NCI-H446 treated with DMSO at 0.1 percent for 48 hours (cell line): ENCODE measurements around the gene LDLRAD3.

Experiments used
- DNase-seq: peaks from one replicate; lab custom pipeline; 2025; lab: John Stamatoyannopoulos, UW

LDLRAD3 gene

GRCh38 chr11:36077886-36078685 is 134.2 kb downstream of the LDLRAD3 start:
- no peak for DNase-seq

- no peak for DNase-seq
These were observed 134.8 kb downstream of the LDLRAD3 start for GRCh38 chr11:36078686-36079055.

DNA sequence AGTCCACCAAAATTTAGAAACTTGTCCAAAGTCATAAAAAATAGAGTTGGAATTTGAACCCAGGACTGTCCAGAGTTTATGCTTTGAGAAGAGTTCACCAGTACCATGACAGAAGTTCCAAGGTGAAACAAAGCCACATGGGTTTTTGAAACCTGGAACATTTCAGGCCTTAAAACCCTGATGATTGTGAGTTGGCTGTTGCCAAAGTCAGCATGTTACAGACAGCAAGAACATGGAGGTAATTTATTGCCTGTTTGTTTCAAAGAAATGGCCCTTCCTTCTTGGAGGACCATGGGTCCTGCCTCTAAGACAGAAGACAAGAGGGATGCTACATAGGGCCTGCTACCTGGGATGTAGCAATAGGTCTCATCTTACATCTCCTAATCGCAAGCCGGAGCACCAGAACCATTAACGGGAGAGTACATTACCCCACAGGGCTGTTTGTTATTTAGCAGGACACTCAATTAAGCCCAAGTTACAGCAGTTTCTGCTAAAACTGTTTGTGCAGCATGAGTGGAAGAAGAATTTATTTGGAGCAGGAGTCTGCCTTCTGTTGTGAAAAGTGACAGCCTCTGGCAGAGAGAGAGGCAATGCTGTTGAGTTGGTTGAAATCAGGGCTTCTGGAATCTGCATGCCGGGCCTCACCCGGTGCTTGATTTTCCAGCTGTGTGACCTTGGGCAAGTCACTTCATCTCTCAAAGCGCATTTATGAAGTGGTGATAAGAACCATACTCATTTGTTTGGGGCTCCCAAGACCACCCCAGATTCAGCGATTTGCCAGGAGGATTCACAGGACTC is 136.2 kb downstream of the LDLRAD3 start:
- DNase-seq, result no peak

DNA sequence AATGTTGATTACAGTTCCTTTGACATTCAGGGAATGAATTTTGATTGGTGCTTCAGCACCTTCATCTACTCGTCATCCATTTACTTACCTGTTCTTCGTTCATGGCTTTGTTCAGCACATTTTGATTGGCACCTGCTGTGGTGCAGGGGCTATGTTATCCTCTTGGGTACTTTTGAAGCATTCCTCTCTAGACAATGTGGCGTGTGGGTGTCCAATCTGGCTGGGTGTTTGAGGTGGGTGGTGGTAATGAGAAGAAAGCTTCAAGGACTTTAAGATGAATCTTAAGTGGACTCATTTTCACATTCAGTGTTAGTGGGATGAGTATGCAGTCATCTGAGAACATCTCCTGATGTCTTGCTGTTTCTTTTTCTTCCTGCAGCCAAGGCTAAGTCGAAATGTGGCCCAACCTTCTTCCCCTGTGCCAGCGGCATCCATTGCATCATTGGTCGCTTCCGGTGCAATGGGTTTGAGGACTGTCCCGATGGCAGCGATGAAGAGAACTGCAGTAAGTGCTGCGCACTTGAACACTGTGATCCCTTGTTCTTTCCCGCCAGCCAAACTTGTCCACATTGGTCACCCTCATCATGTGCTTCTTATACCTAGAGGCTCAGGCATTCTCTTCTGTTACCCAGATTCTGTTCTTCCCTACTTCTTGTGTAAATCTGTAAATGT is 137.5 kb downstream of the LDLRAD3 start:
- DNase-seq, result no peak

DNA sequence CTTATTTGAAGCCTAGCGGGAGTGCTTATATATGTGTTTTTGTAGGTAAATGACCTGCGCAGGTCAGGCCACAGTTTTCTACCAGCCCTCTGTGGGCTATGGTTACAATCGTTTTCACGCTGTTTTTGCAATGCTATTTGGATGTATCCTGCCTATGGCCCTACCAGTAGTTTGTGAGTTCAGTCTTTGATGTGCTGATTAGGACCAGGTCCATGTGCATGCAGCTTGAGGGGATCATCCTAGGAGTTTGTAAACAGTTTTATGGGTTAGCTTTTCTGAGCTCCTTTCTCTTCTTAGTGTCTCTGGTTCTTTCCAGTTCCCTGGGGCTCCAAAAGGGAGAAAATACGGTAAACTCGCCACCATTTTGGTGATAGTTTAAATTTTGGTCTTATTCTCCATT is 142.5 kb downstream of the LDLRAD3 start:
- DNase-seq, result no peak

GRCh38 chr11:36088266-36088972 is 144.6 kb downstream of the LDLRAD3 start:
- no peak for DNase-seq

DNA sequence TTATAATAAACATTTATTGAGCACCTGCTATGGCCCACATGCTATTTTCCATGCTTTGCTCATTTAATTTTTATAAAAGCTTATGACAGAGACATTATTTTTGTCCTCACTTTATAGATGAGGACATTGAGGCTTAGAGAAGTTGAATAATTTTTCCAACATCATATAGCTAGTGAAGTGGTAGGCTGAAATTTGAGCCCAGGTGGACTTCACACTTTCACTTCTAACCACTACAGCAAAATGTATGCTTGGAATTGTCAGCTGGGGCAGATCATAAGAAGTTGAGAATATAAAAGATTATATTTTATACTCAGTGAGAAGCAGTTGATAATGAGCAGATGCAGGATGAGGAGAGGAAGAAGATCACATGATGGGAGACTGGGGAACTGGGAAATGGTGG is 146.1 kb downstream of the LDLRAD3 start:
- DNase-seq, result no peak

DNA sequence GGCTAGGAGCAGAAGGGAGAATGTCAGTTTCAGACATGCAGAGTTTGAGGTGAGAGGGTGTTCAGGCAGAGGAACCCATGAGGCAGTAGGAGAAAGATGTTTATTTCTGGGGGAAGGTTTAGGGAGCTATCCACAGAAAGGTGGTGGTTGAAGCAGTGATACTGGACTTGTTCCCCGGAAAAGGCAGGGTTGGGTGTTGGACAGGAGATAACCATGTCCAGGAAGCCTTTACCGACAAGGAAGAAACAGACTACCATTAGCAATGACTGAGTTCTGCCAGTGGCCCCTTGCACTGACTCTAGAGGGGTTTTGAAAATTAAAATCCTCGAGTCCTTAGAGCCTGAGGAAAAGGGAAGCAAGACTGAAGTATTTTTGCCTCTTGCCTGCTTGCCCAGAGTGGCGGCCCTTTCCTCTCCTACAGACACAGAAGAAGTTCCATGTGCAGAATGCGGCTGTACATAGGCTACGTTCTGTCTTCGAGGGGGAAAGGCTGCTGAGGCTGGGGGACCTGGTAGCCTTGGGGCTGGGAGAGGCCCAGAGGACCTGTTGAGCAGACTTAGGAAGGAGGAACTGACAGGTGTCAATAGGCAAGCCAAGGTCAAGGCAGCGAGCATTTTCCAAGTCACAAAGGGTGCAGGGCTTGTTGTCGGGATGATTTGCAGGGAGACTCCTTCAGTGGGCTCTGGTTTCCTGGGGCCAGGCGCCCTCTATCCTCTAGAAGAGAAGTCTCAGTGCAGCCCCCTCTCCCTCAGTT is 146.7 kb downstream of the LDLRAD3 start:
- no peak for DNase-seq

- no peak for DNase-seq
These were observed 147.5 kb downstream of the LDLRAD3 start for GRCh38 chr11:36091256-36091811.

DNA sequence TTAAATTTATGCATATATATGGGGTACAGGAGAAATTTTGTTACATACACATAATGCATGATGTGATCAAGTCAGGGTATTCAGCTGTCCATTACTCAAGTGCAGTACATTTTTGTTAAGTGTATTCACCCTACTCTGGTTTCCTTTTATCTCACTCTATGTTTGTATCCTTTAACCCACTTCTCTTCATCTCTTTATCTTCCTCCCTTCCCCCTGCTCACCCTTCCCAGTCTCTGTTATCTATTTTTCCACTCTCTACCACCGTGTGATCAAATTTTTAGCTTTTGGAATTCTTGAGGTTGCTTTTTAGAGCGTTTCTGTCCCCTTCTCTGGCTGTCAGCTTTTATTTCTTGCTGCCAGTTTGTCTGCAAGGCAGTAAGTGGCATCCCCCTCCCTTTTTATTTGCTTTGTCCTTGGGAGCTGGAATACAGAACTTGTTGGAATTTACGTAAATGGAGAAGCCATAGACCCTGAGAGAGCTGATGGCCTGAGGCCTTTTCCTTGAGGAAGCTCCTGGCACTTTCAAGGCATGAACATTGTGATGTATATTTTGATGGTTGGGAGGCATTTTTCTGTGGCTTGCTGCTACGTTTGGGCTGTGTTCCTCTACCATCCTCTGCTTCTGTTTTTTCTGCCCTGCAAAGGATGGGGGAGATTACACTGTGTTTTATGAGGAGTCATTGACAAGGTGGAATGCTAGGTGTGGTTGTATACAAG is 148.6 kb downstream of the LDLRAD3 start:
- no peak for DNase-seq

DNA sequence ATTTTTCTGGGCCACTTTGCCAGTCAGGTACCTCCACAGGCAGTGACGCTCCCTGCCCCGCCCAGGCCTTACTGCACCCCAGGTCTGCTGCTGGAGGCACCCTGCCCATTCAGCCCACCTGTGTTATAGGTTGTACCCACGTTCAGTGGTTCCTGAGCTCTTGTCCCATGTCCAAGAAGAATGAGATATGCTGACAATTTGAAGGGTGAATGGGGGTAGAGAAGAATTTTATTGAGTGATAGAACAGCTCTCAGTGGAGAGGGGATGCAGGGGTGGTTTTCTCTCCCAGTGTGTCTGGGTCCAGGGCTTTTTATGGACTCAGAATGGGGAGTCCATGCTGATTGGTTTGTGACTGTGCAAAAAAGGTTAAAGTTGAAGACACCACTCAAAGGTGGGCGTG is 149.7 kb downstream of the LDLRAD3 start:
- no peak for DNase-seq

DNA sequence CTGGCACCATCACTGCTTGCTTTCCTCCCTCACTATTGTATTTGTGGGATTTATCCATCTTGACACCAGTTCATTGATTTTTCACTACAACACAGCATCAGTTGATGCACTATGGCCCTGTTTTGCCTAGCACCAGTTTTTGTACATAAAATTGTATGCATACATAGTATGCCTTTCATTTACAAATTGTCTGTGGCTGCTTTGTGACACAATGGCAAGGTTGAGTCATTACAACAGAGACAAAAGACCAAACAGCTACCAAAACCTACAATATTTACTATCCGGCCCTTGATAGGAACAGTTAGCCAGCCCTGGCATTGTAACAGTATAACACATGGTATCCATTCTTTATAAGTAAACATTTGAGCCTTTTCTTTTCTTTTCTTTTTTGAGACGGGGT is 150.3 kb downstream of the LDLRAD3 start:
- no peak for DNase-seq

DNA sequence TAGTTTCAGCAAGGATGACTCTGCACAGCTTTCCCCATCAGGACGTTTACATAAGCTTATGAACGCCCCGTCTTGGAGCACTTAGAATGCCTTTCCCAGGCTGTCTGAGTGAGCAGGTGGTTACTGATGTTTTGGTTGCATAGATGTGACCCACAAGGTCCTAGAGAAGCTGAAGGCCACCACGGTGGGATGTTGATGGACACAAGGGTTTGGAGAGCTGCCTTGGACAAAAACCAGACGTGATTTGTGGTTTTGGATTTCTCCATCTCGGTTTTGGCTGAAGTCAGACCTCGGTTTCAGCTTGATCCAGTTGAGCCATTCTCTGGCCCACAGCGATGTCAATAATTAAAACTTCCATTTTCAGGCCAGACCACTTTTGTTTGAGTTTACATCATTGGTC is 151.9 kb downstream of the LDLRAD3 start:
- DNase-seq, result no peak

GRCh38 chr11:36097219-36097650 is 153.4 kb downstream of the LDLRAD3 start:
- no peak for DNase-seq

- no peak for DNase-seq
These were observed 154.2 kb downstream of the LDLRAD3 start for GRCh38 chr11:36098087-36098486.

- no peak for DNase-seq
These were observed 155.1 kb downstream of the LDLRAD3 start for GRCh38 chr11:36098853-36099375.

DNA sequence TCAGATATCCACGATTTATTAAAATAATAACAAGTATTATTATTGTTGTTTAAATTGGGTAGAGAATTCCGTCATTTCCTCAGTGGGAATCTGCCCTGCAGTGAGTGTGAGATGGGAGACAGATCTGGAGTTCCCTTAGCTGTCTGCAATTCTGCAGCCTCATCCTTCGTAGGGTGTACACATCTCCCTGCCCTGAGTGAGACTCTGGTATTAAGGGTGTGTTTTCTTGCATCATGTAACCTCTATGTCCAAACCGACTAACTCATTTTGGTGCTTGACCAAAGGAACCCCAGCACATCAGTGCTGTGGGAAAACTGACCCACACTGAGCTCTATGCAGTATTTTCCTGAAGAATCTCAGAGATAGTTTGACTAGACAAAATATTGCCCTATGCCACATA is 157.6 kb downstream of the LDLRAD3 start:
- no peak for DNase-seq

DNA sequence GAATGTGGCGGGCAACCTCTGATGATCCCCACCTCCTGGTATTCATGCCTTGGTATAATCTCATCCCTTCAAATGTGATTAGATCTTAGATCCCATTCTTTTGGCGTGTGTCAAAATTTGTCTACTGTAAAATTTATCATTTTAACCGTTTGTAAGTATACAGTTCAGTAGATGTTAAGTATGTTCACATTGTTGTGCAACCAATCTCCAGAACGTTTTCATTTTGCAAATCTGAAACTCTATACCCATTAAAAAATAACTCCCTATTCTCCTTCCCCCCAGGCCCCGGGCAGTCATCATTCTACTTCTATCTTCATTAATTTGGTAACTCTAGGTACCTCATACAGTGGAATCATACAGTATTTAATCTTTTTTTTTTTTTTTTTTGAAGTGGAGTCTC is 159.0 kb downstream of the LDLRAD3 start:
- no peak for DNase-seq

DNA sequence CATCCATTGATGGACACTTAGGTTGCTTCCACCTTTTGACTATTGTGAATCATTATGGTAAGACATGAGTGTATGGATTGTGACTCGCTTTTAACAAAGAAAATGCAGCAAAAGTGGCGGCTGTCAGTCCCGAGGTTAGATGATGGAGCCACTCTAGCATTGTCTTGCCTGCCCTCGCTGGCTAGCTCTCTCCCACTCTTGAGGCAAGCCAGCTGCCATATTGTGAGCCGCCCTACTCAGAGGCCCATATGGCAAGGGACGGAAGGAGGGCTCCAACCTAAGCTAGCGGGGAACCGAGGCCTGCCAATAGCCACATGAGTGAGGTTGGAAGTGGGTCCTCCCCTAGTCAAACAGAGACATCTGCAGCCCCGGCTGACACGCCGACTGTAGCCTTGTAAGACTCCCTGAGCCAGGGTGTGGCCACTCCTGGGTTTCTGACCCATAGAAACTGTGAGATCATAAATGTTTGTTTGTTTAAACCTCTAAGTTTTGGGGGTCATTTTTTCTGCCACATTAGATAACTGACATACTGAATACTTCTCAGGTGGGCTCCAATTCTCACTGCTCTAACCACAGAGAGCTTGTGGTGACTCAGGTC is 160.2 kb downstream of the LDLRAD3 start:
- DNase-seq, result no peak

GRCh38 chr11:36104660-36104992 is 160.8 kb downstream of the LDLRAD3 start:
- no peak for DNase-seq
